ENCODE data around the gene CFAP46. TPM values are rescaled to one million over a fixed set of nuclear protein-coding genes. Genes with fewer than 3 reads are reported as not detected.

CFAP46 gene
- total and polyA plus RNA-seq, 2 donors from 2014 or later: 3.8 to 8.3 TPM

DNA sequence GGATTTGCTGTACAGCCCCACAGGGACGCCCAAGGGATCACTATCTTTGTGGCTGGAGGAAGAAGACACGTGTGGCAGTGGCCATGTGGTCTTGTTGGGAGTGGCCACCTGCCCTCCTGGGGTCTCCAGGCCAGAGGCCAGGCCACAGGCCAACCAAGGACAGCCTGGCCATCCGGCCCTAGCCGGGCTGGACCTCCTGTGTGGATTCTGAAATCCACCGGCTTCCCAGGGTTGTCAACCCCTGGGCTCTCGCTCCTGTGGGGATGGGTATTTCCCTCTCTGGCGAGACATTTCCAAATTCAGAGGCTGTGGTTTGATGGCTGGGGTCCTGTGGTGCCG, 31.5 kb upstream of the CFAP46 start:
- Histone ChIP-seq H3K4me1 (ENCODE audit: control insufficient read depth in 2 of 3, insufficient read depth in 2 of 3, low read depth in 1 of 3, low read length in 3 of 3) (no peaks in the 10 kb centered on the region), H3K27me3 (ENCODE audit: control insufficient read depth, insufficient read depth, low read length) (no peaks in the 10 kb centered on the region), H3K9me3 (ENCODE audit: control insufficient read depth in 2 of 3, insufficient read depth in 1 of 3, low read length in 3 of 3) (peaks cover 0 to 4% (median 0%) of the 10 kb centered on the region in 3 donors), H3K36me3 (ENCODE audit: control insufficient read depth in 2 of 3, insufficient read depth in 3 of 3, low read length in 3 of 3) (no peaks in the 10 kb centered on the region), H3K4me3 (ENCODE audit: low read length in 3 of 3) (no peak overlapping the region), H3K9ac (ENCODE audit: low read length in 3 of 3) (no peak overlapping the region), H3K27ac (ENCODE audit: low read depth in 2 of 2, low read length in 2 of 2) (no peak overlapping the region)
- intact Hi-C loops (cut with DNase I): no loop called here
- peak in 1 of 5 donors; percentile 45 for DNase-seq
- TF ChIP-seq, protein P1, sequence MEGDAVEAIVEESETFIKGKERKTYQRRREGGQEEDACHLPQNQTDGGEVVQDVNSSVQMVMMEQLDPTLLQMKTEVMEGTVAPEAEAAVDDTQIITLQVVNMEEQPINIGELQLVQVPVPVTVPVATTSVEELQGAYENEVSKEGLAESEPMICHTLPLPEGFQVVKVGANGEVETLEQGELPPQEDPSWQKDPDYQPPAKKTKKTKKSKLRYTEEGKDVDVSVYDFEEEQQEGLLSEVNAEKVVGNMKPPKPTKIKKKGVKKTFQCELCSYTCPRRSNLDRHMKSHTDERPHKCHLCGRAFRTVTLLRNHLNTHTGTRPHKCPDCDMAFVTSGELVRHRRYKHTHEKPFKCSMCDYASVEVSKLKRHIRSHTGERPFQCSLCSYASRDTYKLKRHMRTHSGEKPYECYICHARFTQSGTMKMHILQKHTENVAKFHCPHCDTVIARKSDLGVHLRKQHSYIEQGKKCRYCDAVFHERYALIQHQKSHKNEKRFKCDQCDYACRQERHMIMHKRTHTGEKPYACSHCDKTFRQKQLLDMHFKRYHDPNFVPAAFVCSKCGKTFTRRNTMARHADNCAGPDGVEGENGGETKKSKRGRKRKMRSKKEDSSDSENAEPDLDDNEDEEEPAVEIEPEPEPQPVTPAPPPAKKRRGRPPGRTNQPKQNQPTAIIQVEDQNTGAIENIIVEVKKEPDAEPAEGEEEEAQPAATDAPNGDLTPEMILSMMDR (IDR thresholded peaks at IDR 0.05; ENCODE audit: borderline replicate concordance, extremely low read depth, insufficient read depth): no peak
- no peak for FAIRE-seq

DNA sequence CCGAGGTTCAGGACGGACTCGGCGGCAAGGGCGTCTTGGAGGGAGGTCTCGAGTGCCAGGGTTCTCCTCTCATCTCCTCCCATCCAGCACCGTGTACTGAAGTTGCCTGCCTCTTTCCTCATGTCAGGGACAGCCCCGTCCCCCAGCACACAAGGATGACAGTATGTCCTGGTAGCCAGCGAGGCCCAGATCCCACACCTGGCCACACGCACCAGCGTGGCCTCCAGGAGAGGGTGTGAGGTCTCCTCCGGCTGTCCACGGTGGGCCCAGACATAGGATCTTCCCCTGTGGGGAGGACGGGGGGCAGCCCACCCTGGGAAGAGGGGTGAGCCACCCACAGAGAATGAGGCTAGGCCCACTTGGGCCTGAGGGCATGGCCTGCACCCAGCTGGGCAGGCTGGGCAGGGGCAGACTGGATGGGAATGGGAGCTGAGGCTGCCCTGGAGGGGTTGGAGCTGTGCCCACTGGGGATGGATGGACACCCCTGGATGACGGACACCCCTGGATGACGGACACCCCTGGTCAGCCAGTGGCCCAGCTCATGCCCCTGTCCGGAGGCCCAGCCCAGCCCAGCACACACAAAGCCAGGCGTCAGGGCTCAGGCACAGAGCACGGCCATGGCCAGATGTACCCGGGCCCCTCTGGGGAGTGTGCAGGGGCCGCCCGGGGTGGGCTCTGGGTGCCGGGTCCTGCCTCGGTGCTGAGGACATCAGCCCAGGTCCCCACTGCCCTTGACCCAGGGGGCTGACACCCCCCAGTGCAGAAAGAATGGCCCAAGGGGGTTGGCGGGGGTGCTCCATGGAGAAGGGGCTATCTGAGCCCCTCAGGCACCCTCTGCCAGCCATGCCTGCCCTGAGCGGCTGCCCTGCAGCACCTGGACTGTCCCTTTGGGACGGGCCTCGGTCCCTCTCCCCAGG, 30.9 kb upstream of the CFAP46 start:
- Histone ChIP-seq H3K27ac (ENCODE audit: low read depth in 2 of 2, low read length in 2 of 2) (no peak overlapping the region), H3K9ac (ENCODE audit: low read length in 3 of 3) (no peak overlapping the region), H3K36me3 (ENCODE audit: control insufficient read depth in 2 of 3, insufficient read depth in 3 of 3, low read length in 3 of 3) (no peaks in the 10 kb centered on the region), H3K4me3 (ENCODE audit: low read length in 3 of 3) (no peak overlapping the region), H3K9me3 (ENCODE audit: control insufficient read depth in 2 of 3, insufficient read depth in 1 of 3, low read length in 3 of 3) (peaks cover 0 to 6% (median 0%) of the 10 kb centered on the region in 3 donors), H3K27me3 (ENCODE audit: control insufficient read depth, insufficient read depth, low read length) (no peaks in the 10 kb centered on the region), H3K4me1 (ENCODE audit: control insufficient read depth in 2 of 3, insufficient read depth in 2 of 3, low read depth in 1 of 3, low read length in 3 of 3) (no peaks in the 10 kb centered on the region)
- FAIRE-seq (no peak), DNase-seq (peak in 2 of 5 donors; percentile 42 to 74)
- intact Hi-C loops (cut with DNase I): no loop called here
- TF ChIP-seq, protein P1 (IDR thresholded peaks at IDR 0.05; ENCODE audit: borderline replicate concordance, extremely low read depth, insufficient read depth): no peak

DNA sequence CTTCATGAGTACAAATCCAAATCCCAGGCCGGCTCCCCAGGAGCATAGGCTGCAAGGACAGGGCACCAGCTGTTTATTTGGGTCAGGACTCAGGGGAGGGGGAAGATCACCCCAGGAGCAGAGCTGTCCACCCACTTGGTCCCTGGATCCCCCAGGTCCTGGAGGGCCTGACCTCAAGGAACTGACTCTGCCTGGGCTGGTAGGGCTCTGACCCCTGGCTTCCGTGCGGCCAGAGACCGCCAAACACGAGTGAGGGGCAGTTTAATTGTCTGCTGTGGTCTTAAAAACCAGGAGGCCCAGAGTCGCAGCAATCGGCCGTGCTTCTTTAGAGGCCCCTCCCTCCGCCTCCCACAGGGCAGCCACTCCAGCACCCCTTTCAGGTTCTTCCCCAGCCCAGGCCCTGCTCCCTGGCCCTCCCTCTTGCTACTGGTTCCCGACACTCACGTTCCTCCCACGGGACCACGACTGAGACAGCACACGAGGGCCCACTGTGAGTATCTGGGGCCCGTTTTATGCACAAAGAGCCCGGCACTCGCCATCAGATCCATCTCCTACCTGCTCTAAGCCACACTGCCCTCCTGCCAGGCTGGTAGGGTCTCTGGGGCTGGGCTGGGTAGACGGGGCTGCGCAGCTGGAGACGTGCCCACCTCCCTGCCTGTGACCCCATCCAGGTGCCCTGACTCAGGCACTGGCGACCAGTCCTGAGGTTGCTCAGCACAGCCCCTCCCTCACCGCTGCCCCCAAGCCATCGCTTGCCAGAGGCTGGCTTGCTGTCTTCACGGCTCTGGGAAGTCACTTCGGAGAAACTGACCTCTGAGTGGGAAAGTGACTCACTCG, 30.0 kb upstream of the CFAP46 start:
- no peaks in the 10 kb centered on the region for H3K27me3 ChIP-seq (ENCODE audit: control insufficient read depth, insufficient read depth, low read length)
- H3K36me3 ChIP-seq (ENCODE audit: control insufficient read depth in 2 of 3, insufficient read depth in 3 of 3, low read length in 3 of 3): no peaks in the 10 kb centered on the region
- no peak overlapping the region for H3K27ac ChIP-seq (ENCODE audit: low read depth in 2 of 2, low read length in 2 of 2)
- no peak for FAIRE-seq
- TF ChIP-seq, protein P1 (IDR thresholded peaks at IDR 0.05; ENCODE audit: borderline replicate concordance, extremely low read depth, insufficient read depth): no peak
- no peak overlapping the region for H3K9ac ChIP-seq (ENCODE audit: low read length in 3 of 3)
- intact Hi-C loops (cut with DNase I): no loop called here
- H3K4me3 ChIP-seq (ENCODE audit: low read length in 3 of 3): no peak overlapping the region
- peaks cover 0 to 6% (median 0%) of the 10 kb centered on the region in 3 donors for H3K9me3 ChIP-seq (ENCODE audit: control insufficient read depth in 2 of 3, insufficient read depth in 1 of 3, low read length in 3 of 3)
- no peaks in the 10 kb centered on the region for H3K4me1 ChIP-seq (ENCODE audit: control insufficient read depth in 2 of 3, insufficient read depth in 2 of 3, low read depth in 1 of 3, low read length in 3 of 3)
- DNase-seq: peak in 2 of 5 donors; percentile 16 to 38
